ENCODE results near the gene SUN5.

- TF ChIP-seq CTCF (conservative IDR thresholded peaks at IDR 0.05 in 1 of 2, IDR thresholded peaks at IDR 0.05 in 1 of 2; ENCODE audit: extremely low read depth in 1 of 2, insufficient read depth in 1 of 2, low read depth in 1 of 2, low read length in 2 of 2) (no peak), EZH2 (IDR thresholded peaks at IDR 0.05; ENCODE audit: borderline replicate concordance, low read length) (no peak)
Measured at GRCh38 chr20:33020278-33021161, 16.3 kb upstream of the SUN5 start.
